ENCODE results near the gene ARHGAP40. TPM values are rescaled to one million over a fixed set of nuclear protein-coding genes. Genes with fewer than 3 reads are reported as not detected.

ARHGAP40 gene
- total RNA-seq, 2 donors from 2014 or later: not detected

DNA sequence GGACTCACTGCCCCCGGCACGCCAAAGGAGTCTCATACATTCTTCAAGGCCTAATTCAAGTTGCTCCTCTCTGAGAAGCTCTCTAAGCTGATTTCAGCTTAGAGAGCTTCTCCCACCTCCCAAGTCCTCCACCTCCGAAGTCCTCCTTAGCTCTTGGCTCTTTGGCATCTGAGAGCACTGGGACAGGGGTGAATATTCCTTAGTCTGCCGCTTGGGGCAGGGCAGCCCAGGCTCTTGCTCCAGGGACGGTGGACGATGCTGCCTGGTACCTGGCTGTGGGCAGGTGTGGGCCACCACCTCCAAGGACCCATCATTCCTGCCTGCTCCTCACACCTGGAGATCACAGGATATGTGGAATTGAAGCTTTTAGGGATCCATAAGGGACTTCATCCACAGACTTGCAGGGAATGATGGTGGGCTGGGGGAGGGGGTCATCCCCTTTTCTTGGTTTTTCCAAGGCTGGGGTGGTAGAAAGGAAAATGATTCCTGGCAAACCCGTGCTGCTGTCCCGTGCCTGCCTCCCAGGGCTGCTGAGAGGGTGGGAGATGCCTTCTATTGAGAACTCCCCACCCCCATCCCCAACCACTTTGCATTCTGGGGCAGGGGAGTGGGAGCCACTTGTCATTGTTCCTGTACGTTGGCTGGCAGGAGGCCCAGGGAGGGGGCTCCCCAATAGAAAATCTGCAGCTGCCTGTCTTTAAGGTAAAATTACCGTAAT lies 57.4 kb downstream of the ARHGAP40 start:
- Mint-ChIP-seq H3K27me3 (peaks cover 16 to 27% of the 10 kb centered on the region in 2 donors), H3K27ac (no peak overlapping the region), H3K4me1 (ENCODE audit: low read depth in 2 of 2) (peaks cover 0 to 3% of the 10 kb centered on the region in 2 donors), H3K4me3 (no peak overlapping the region), H3K9me3 (no peaks in the 10 kb centered on the region), H3K36me3 (no peaks in the 10 kb centered on the region)
- no peak for DNase-seq (ENCODE audit: low spot score)
- ATAC-seq: peak; percentile 57 to 63

DNA sequence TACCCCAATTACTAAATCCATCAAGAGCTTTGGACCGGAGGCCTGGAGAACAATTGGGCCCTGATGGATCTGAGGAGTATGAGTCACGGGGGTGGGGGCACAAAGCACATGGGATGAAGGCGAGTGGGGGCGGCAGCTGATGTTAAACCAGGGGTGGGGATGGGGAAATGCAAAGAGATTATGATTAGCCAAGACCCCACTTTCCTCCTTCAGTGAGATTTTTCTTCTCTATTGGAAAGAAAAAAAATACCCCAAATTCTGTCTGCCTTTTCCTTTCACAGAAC lies 57.9 kb downstream of the ARHGAP40 start:
- Mint-ChIP-seq H3K27me3 (peaks cover 21 to 28% of the 10 kb centered on the region in 2 donors), H3K9me3 (no peaks in the 10 kb centered on the region), H3K4me3 (no peak overlapping the region), H3K36me3 (no peaks in the 10 kb centered on the region), H3K4me1 (ENCODE audit: low read depth in 2 of 2) (peaks cover 0 to 3% of the 10 kb centered on the region in 2 donors), H3K27ac (no peak overlapping the region)
- ATAC-seq: no peak
- no peak for DNase-seq (ENCODE audit: low spot score)

- ATAC-seq: no peak
- Mint-ChIP-seq H3K9me3 (no peaks in the 10 kb centered on the region), H3K27ac (no peak overlapping the region)
These were observed 58.8 kb downstream of the ARHGAP40 start for GRCh38 chr20:38660429-38660828.

DNA sequence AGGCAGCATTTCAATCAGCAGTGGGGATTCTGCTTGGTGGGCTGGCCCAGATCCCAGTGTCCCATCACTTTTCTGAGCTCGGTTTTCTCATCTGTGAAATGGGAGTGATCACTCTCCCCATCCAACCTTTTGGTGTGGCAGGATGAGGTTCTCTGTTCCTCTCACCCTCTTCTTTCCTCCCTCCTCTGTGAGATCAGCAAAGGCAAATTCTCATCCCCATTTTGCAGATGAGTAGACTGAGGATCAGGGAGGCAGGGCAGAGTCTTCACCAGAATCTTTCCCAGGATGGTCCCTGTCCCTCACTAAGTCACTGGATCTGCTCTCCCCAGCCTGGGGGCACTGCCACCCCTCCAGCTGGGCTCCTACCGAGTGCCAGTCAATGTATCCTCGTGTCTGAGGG lies 62.1 kb downstream of the ARHGAP40 start:
- ATAC-seq (no peak), DNase-seq (ENCODE audit: low spot score) (no peak)
- Mint-ChIP-seq H3K4me1 (ENCODE audit: low read depth in 2 of 2) (peaks cover 0 to 3% of the 10 kb centered on the region in 2 donors), H3K27ac (no peak overlapping the region), H3K4me3 (no peak overlapping the region), H3K9me3 (no peaks in the 10 kb centered on the region), H3K36me3 (no peaks in the 10 kb centered on the region), H3K27me3 (peaks cover 20 to 25% of the 10 kb centered on the region in 2 donors)

More at GRCh38 chr20:38660429-38660828, 58.8 kb downstream of the ARHGAP40 start:
- H3K36me3 Mint-ChIP-seq: no peaks in the 10 kb centered on the region
- DNase-seq (ENCODE audit: low spot score): no peak
- peaks cover 26 to 31% of the 10 kb centered on the region in 2 donors for H3K27me3 Mint-ChIP-seq
- H3K4me3 Mint-ChIP-seq: no peak overlapping the region
- H3K4me1 Mint-ChIP-seq (ENCODE audit: low read depth in 2 of 2): peaks cover 0 to 3% of the 10 kb centered on the region in 2 donors

DNA sequence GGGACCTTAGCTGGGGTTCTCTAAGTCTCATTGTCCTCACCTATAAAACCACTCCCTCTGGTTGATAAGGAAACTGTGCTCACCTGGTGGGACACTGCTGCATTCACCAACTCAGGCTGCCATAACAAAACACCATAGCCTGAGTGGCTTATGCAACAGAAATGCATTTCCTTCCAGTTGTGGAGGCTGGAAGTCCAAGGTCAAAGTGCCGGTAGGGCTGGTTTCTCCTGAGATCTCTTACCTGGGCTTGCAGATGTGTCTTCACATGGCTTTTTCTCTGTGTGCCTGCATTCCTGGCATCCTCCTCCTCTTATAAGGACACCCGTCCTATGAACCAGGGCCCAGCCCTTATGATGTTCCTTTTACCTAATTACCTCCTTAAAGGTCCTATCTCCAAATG lies 62.7 kb downstream of the ARHGAP40 start:
- H3K27me3 Mint-ChIP-seq: peaks cover 21 to 31% of the 10 kb centered on the region in 2 donors
- H3K4me1 Mint-ChIP-seq (ENCODE audit: low read depth in 2 of 2): no peaks in the 10 kb centered on the region
- ATAC-seq (no peak), DNase-seq (ENCODE audit: low spot score) (no peak)
- H3K4me3 Mint-ChIP-seq: no peak overlapping the region
- no peak overlapping the region for H3K27ac Mint-ChIP-seq
- no peaks in the 10 kb centered on the region for H3K9me3 Mint-ChIP-seq
- no peaks in the 10 kb centered on the region for H3K36me3 Mint-ChIP-seq

GRCh38 chr20:38665094-38665493 lies 63.5 kb downstream of the ARHGAP40 start:
- DNase-seq (ENCODE audit: low spot score): no peak
- ATAC-seq: no peak

DNA sequence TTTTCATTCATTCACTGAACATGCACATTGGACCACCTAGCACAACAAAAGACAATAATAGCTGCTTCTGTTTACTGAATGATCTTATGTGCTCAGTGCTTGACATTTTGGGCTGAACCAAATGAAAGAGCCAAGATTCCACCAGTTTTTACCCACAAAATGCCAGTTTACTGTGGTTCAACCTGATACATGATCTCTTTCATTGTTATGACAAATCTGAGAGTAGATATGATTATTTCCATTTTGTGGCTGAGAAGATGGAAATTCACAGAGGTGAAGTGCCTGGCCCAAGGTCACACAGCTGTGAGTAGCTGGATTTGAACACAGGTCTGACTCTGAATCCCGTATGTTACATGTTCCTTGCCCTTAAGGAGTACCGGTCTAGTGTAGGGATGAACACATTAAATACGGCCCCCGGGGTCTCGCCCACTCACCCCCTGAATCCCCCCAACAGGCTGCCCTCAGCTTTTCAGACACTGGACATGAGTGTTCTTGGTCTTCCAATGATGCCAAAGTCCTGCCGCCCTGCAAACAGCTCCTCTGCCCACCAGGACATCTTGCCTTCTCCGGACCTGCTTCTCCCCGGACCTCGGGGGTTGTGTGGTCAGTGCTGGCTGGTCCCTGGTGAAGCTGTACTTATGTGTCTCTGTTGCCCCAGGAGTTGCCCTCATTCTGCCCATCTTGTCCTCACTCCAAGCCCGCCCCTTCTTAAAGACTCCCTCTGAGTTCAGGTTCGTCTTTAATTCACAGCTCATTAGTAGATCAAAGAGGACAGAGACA lies 64.1 kb downstream of the ARHGAP40 start:
- H3K36me3 Mint-ChIP-seq: no peaks in the 10 kb centered on the region
- ATAC-seq (peak in 1 of 2 donors; percentile 27), DNase-seq (ENCODE audit: low spot score) (no peak)
- H3K4me1 Mint-ChIP-seq (ENCODE audit: low read depth in 2 of 2): no peaks in the 10 kb centered on the region
- H3K9me3 Mint-ChIP-seq: no peaks in the 10 kb centered on the region
- H3K27ac Mint-ChIP-seq: no peak overlapping the region
- no peak overlapping the region for H3K4me3 Mint-ChIP-seq
- H3K27me3 Mint-ChIP-seq: peaks cover 27 to 40% of the 10 kb centered on the region in 2 donors

More at GRCh38 chr20:38665094-38665493, 63.5 kb downstream of the ARHGAP40 start:
- H3K27me3 Mint-ChIP-seq: peaks cover 27 to 40% of the 10 kb centered on the region in 2 donors
- no peak overlapping the region for H3K27ac Mint-ChIP-seq
- no peaks in the 10 kb centered on the region for H3K9me3 Mint-ChIP-seq
- H3K4me3 Mint-ChIP-seq: no peak overlapping the region
- no peaks in the 10 kb centered on the region for H3K4me1 Mint-ChIP-seq (ENCODE audit: low read depth in 2 of 2)
- H3K36me3 Mint-ChIP-seq: no peaks in the 10 kb centered on the region

GRCh38 chr20:38667417-38667956 lies 65.9 kb downstream of the ARHGAP40 start:
- Mint-ChIP-seq H3K9me3 (no peaks in the 10 kb centered on the region), H3K27me3 (peaks cover 21 to 40% of the 10 kb centered on the region in 2 donors), H3K4me3 (no peak overlapping the region), H3K36me3 (no peaks in the 10 kb centered on the region), H3K4me1 (ENCODE audit: low read depth in 2 of 2) (no peaks in the 10 kb centered on the region), H3K27ac (no peak overlapping the region)
- ATAC-seq: no peak
- DNase-seq (ENCODE audit: low spot score): no peak

DNA sequence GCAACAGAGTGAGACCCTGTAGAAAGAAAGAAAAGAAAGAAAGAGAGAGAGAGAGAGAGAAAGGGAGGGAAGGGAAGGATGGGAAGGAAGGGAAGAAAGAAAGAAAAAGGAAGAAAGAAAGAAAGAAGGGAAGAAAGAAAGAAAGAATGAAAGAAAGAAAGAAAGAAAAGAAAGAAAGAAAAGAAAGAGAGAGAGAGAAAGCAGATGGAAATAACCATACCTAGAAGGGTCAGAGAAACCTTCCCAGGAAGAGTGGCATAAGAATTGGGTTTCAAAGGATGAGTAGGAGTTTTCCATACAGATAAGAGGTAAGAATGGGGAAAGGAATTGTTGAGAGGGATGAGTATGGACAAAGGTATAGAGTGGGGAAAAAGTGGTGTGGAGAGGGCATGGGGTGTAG lies 68.1 kb downstream of the ARHGAP40 start:
- DNase-seq (ENCODE audit: low spot score): no peak
- Mint-ChIP-seq H3K27me3 (peaks cover 12 to 26% of the 10 kb centered on the region in 2 donors), H3K36me3 (no peaks in the 10 kb centered on the region), H3K9me3 (no peaks in the 10 kb centered on the region), H3K27ac (no peak overlapping the region), H3K4me1 (ENCODE audit: low read depth in 2 of 2) (peaks cover 5 to 6% of the 10 kb centered on the region in 2 donors), H3K4me3 (no peak overlapping the region)
- ATAC-seq: no peak

GRCh38 chr20:38670786-38671185 lies 69.2 kb downstream of the ARHGAP40 start:
- Mint-ChIP-seq H3K4me1 (ENCODE audit: low read depth in 2 of 2) (peaks cover 5 to 6% of the 10 kb centered on the region in 2 donors), H3K9me3 (no peaks in the 10 kb centered on the region), H3K27ac (no peak overlapping the region), H3K36me3 (no peaks in the 10 kb centered on the region), H3K27me3 (peaks cover 11 to 22% of the 10 kb centered on the region in 2 donors), H3K4me3 (no peak overlapping the region)
- DNase-seq (ENCODE audit: low spot score) (no peak), ATAC-seq (no peak)

- Mint-ChIP-seq H3K27ac (no peak overlapping the region), H3K9me3 (no peaks in the 10 kb centered on the region), H3K4me1 (ENCODE audit: low read depth in 2 of 2) (peaks cover 5 to 6% of the 10 kb centered on the region in 2 donors), H3K36me3 (no peaks in the 10 kb centered on the region), H3K27me3 (peaks cover 11 to 22% of the 10 kb centered on the region in 2 donors), H3K4me3 (no peak overlapping the region)
- DNase-seq (ENCODE audit: low spot score): no peak
- no peak for ATAC-seq
These were observed 69.6 kb downstream of the ARHGAP40 start for GRCh38 chr20:38671186-38671585.

DNA sequence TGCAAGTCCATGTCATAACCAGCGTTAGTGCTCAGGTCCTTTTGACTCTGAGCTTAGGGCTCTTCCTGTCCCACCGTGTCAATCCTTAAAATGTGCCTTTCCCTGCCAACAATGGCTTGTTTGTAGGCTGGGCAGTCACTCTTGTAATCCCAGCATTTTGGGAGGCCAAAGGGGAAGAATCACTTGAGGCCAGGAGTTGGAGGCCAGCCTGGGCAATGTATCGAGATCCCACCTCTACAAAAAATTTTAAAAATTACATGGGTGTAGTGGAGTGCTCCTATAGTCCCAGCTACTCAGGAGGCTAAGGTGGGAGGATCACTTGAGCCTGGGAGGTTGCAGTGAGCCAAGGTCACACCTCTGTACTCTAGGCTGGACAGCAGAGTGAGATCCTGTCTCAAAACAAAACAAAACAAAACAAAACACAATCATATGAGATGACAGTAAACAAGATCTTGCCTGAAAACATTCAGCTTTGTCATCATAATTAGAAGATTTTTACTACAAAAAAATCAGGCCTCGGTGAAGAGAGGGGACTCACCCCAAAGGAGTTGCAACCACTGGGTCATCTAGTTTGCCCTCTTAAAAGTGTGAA lies 70.2 kb downstream of the ARHGAP40 start:
- ATAC-seq (no peak), DNase-seq (ENCODE audit: low spot score) (no peak)
- H3K27me3 Mint-ChIP-seq: peaks cover 11 to 22% of the 10 kb centered on the region in 2 donors
- H3K4me3 Mint-ChIP-seq: no peak overlapping the region
- H3K27ac Mint-ChIP-seq: no peak overlapping the region
- no peaks in the 10 kb centered on the region for H3K9me3 Mint-ChIP-seq
- H3K4me1 Mint-ChIP-seq (ENCODE audit: low read depth in 2 of 2): peaks cover 5 to 6% of the 10 kb centered on the region in 2 donors
- H3K36me3 Mint-ChIP-seq: no peaks in the 10 kb centered on the region

GRCh38 chr20:38672504-38672903 lies 70.9 kb downstream of the ARHGAP40 start:
- no peaks in the 10 kb centered on the region for H3K36me3 Mint-ChIP-seq
- no peak for ATAC-seq
- peaks cover 11 to 20% of the 10 kb centered on the region in 2 donors for H3K27me3 Mint-ChIP-seq
- no peak overlapping the region for H3K27ac Mint-ChIP-seq
- H3K4me3 Mint-ChIP-seq: peak overlapping the region; percentile 20
- no peak for DNase-seq (ENCODE audit: low spot score)
- H3K9me3 Mint-ChIP-seq: no peaks in the 10 kb centered on the region
- peaks cover 5 to 6% of the 10 kb centered on the region in 2 donors for H3K4me1 Mint-ChIP-seq (ENCODE audit: low read depth in 2 of 2)

- Mint-ChIP-seq H3K27me3 (peaks cover 11 to 15% of the 10 kb centered on the region in 2 donors), H3K4me1 (ENCODE audit: low read depth in 2 of 2) (peaks cover 5 to 6% of the 10 kb centered on the region in 2 donors), H3K36me3 (no peaks in the 10 kb centered on the region), H3K27ac (peak overlapping the region; percentile 52 to 77), H3K9me3 (no peaks in the 10 kb centered on the region), H3K4me3 (peak overlapping the region; percentile 85)
- ATAC-seq (no peak), DNase-seq (ENCODE audit: low spot score) (no peak)
These were observed 71.7 kb downstream of the ARHGAP40 start for GRCh38 chr20:38673261-38673660.

All from natural killer cell treated with Interleukin-12 subunit alpha and Interleukin-12 subunit beta and Interleukin-15 and Interleukin-18, amount 100 ng/mL, for 72 hours (primary cell).